Endothelial cell of umbilical vein (primary cell): ENCODE measurements around the gene CD200. TPM values are rescaled to one million over a fixed set of nuclear protein-coding genes. Genes with fewer than 3 reads are reported as not detected.

Experiments used
- BruUV-seq: library from RNA; stranded (reverse); fragments of 400-500 nt; replicated peaks from 2 replicates; lab custom pipeline; 2021; lab: Mats Ljungman, UMichigan
- CTCF ChIA-PET: fragments of 300-600, 350-600 bp; sonication (Branson Sonifier 250); formaldehyde crosslinking; loops from one replicate; lab custom pipeline; 2021; ENCODE audit warnings: antibody characterized with exemption, inconsistent platforms; lab: Charles Lee
- POLR2A ChIA-PET: fragments of 300-600, 350-600 bp; sonication (Branson Sonifier 250); formaldehyde crosslinking; loops from one replicate; lab custom pipeline; 2021; ENCODE audit warnings: antibody characterized with exemption, inconsistent platforms; lab: Charles Lee
- DNase-seq: peaks from one replicate; pipeline ENCODE4 v3.0.0-alpha.2; 2011; ENCODE audit warnings: low read depth, low spot score
- FAIRE-seq: peaks from 2 replicates; lab custom pipeline; 2011; peaks lifted over from hg19 to GRCh38; lab: Jason Lieb, UNC
- H2AFZ ChIP-seq: 2 replicates; pipeline ENCODE4 v1.6.0; 2012; ENCODE audit warnings: low read depth, low read length, control low read depth, inconsistent platforms
- H3K27ac ChIP-seq: 2 replicates; pipeline ENCODE4 v1.5.1; 2011; ENCODE audit warnings: low read depth, mild to moderate bottlenecking, control low read depth, low read length, moderate library complexity; ENCODE audit not compliant: insufficient read depth
- H3K27me3 ChIP-seq, 2 experiments: 2 replicates each; pipeline versions ENCODE4 v1.6.0 to v1.6.1; 2011; ENCODE audit warnings: low read length in 2 of 2, mixed read lengths in 1 of 2; ENCODE audit not compliant: control insufficient read depth in 2 of 2, insufficient read depth in 2 of 2
- H3K36me3 ChIP-seq, 2 experiments: 2 replicates in 1 of 2; 3 replicates in 1 of 2; pipeline ENCODE4 v1.5.1; 2011; ENCODE audit warnings: low read length in 2 of 2, mild to moderate bottlenecking in 1 of 2, moderate library complexity in 1 of 2; ENCODE audit not compliant: control insufficient read depth in 2 of 2, insufficient read depth in 2 of 2; ENCODE audit errors: extremely low read depth in 1 of 2
- H3K4me1 ChIP-seq: 3 replicates; pipeline ENCODE4 v1.5.1; 2011; ENCODE audit warnings: mild to moderate bottlenecking, low read length; ENCODE audit not compliant: control insufficient read depth, insufficient read depth; ENCODE audit errors: extremely low read depth
- H3K4me2 ChIP-seq: 2 replicates; pipeline ENCODE4 v1.6.1; 2011; ENCODE audit warnings: low read length, control low read depth, mixed read lengths; ENCODE audit not compliant: insufficient read depth
- H3K4me3 ChIP-seq, 3 experiments: fragments of 200-600 bp in 1 of 3; sonication (generic), shearing (Covaris generic) in 1 of 3; replicated peaks in 1 of 3; 2 replicates each; pipeline ENCODE4 v1.5.1; 2011 to 2016; ENCODE audit warnings: control low read depth in 3 of 3, low read length in 3 of 3, mild to moderate bottlenecking in 2 of 3, inconsistent platforms in 1 of 3, low read depth in 1 of 3, moderate library complexity in 1 of 3; ENCODE audit not compliant: insufficient read depth in 1 of 3
- H3K79me2 ChIP-seq: 2 replicates; pipeline ENCODE4 v1.6.0; 2012; ENCODE audit warnings: low read length, inconsistent platforms; ENCODE audit not compliant: control insufficient read depth, insufficient read depth
- H3K9ac ChIP-seq: replicated peaks from 2 replicates; pipeline ENCODE3; 2011; ENCODE audit warnings: low read length, control low read depth; ENCODE audit not compliant: insufficient read depth; ENCODE audit errors: extremely low read depth
- H3K9me1 ChIP-seq: replicated peaks from 3 replicates; pipeline ENCODE4 v1.6.0; 2011; ENCODE audit warnings: mild to moderate bottlenecking, low read length; ENCODE audit not compliant: control insufficient read depth, insufficient read depth; ENCODE audit errors: extremely low read depth
- H3K9me3 ChIP-seq: replicated peaks from 2 replicates; pipeline ENCODE4 v1.5.1; 2012; ENCODE audit warnings: low read length, inconsistent platforms; ENCODE audit not compliant: control insufficient read depth, insufficient read depth
- H4K20me1 ChIP-seq: replicated peaks from 2 replicates; pipeline ENCODE3; 2011; ENCODE audit warnings: mild to moderate bottlenecking, low read length; ENCODE audit not compliant: control insufficient read depth, insufficient read depth; ENCODE audit errors: extremely low read depth
- CTCF ChIP-seq, 2 donors: IDR thresholded peaks; 1 replicate in 1 of 2; 2 replicates in 1 of 2; pipeline ENCODE4 v1.5.1; 2011; ENCODE audit warnings: low read length in 2 of 2, mild to moderate bottlenecking in 2 of 2, moderate library complexity in 2 of 2, control low read depth in 1 of 2, inconsistent platforms in 1 of 2, low read depth in 1 of 2; ENCODE audit not compliant: insufficient read depth in 1 of 2; ENCODE audit errors: extremely low read depth in 1 of 2
- EZH2 ChIP-seq: IDR thresholded peaks from 2 replicates; pipeline ENCODE4 v1.6.1; 2012; ENCODE audit warnings: borderline replicate concordance, low read depth, mild to moderate bottlenecking, moderate library complexity, low read length, inconsistent platforms; ENCODE audit not compliant: severe bottlenecking
- FOS ChIP-seq: IDR thresholded peaks from 2 replicates; pipeline ENCODE4 v1.6.1; 2011; ENCODE audit warnings: mild to moderate bottlenecking, low read length, moderate library complexity, borderline replicate concordance; ENCODE audit not compliant: insufficient read depth
- GATA2 ChIP-seq: IDR thresholded peaks from 2 replicates; pipeline ENCODE4 v1.7.0; 2011; ENCODE audit warnings: low read depth, mild to moderate bottlenecking, moderate library complexity, mixed read lengths, low read length; ENCODE audit not compliant: insufficient read length, insufficient read depth
- JUN ChIP-seq: IDR thresholded peaks from 2 replicates; pipeline ENCODE4 v1.6.1; 2011; ENCODE audit warnings: borderline replicate concordance, low read depth; ENCODE audit not compliant: insufficient read length, insufficient read depth
- MAX ChIP-seq: IDR thresholded peaks from 2 replicates; pipeline ENCODE4 v1.6.1; 2011; ENCODE audit not compliant: insufficient read depth, insufficient read length
- MYC ChIP-seq: IDR thresholded peaks from one replicate; pipeline ENCODE4 v1.6.1; 2011; ENCODE audit warnings: mild to moderate bottlenecking, low read depth, low read length
- POLR2A ChIP-seq: IDR thresholded peaks from 2 replicates; pipeline ENCODE4 v1.6.1; 2012; ENCODE audit warnings: low read depth, mild to moderate bottlenecking, control low read depth, low read length
- POLR2AphosphoS5 ChIP-seq: IDR thresholded peaks from 2 replicates; pipeline ENCODE4 v1.6.1; 2012; ENCODE audit warnings: low read depth, mild to moderate bottlenecking, control low read depth, low read length, moderate library complexity; ENCODE audit not compliant: insufficient read depth
- dilution Hi-C: fragments of 300-500 bp; cut with MboI; formaldehyde crosslinking; loops from one replicate; pipeline ENCODE4 v1.15.0; 2019; ENCODE audit warnings: low sequenced_read_pairs; ENCODE audit not compliant: extremely low pct_ligation_motif_present
- intact Hi-C: fragments of 100-400 bp; cut with micrococcal nuclease; formaldehyde crosslinking; loops from one replicate; pipeline ENCODE4 v1.10.0; 2022
- polyA plus RNA-seq, 4 experiments: library from polyadenylated mRNA; depleted of rRNA in 3 of 4; stranded (reverse) in 3 of 4; unstranded in 1 of 4; fragments of >200 nt; gene quantifications; 2 replicates each; pipeline versions ENCODE4 v1.2.1 to v1.2.3, GENCODE V29; 2011 to 2012; ENCODE audit warnings: missing spikeins in 1 of 4
- total RNA-seq: library from RNA; stranded (reverse); gene quantifications from 2 replicates; pipeline ENCODE4 v1.2.3, GENCODE V29; 2021

CD200 gene
- total and polyA plus RNA-seq, 2 donors (not counting 3 experiments of a cell fraction or from before 2014, with no cell fraction given), result 8.1 to 8.2 TPM

- H3K27me3 ChIP-seq, result no peaks in the 10 kb centered on the region
- no peak overlapping the region for H3K9ac ChIP-seq
- no peaks in the 10 kb centered on the region for H3K9me1 ChIP-seq
- peaks cover 44% of the 10 kb centered on the region for H3K4me1 ChIP-seq
- H2AFZ ChIP-seq, result no peak overlapping the region
- no peak overlapping the region for H3K4me2 ChIP-seq
- H4K20me1 ChIP-seq, result no peaks in the 10 kb centered on the region
- H3K4me3 ChIP-seq, result no peak overlapping the region
- TF ChIP-seq FOS, result peak; percentile 52
- TF ChIP-seq CTCF (IDR thresholded peaks at IDR 0.05; ENCODE audit: extremely low read depth in 1 of 2, insufficient read depth in 1 of 2, low read depth in 1 of 2, low read length in 2 of 2), result no peak
- BruUV-seq, result no TSS peak
- H3K27ac ChIP-seq, result no peak overlapping the region
- dilution Hi-C loops (no loop called here), intact Hi-C loops (loop anchor here (2.0 kb wide), 1 partner anchor 22 kb away; the partner anchor contains the start of gene CD200)
- no peak for FAIRE-seq
- H3K9me3 ChIP-seq, result no peaks in the 10 kb centered on the region
- CTCF ChIA-PET, result no interaction called here
- POLR2A ChIA-PET, result no interaction called here
- H3K36me3 ChIP-seq, result no peaks in the 10 kb centered on the region
- no peaks in the 10 kb centered on the region for H3K79me2 ChIP-seq
- DNase-seq, result no peak
These were observed 22.3 kb downstream of the CD200 start for GRCh38 chr3:112355307-112355687.

- H3K27ac ChIP-seq, result no peak overlapping the region
- CTCF ChIA-PET, result no interaction called here
- POLR2A ChIA-PET, result no interaction called here
- DNase-seq (peak; percentile 39), FAIRE-seq (no peak)
- H3K9ac ChIP-seq, result no peak overlapping the region
- no peaks in the 10 kb centered on the region for H3K36me3 ChIP-seq
- no peaks in the 10 kb centered on the region for H3K9me1 ChIP-seq
- peak overlapping the region; percentile 2 for H2AFZ ChIP-seq
- no peaks in the 10 kb centered on the region for H3K9me3 ChIP-seq
- intact Hi-C loops (no loop called here), dilution Hi-C loops (no loop called here)
- H3K79me2 ChIP-seq, result no peaks in the 10 kb centered on the region
- H3K4me2 ChIP-seq, result peak overlapping the region; percentile 1
- no TSS peak for BruUV-seq
- peaks cover 18% of the 10 kb centered on the region for H3K4me1 ChIP-seq
- H3K27me3 ChIP-seq, result no peaks in the 10 kb centered on the region
- H3K4me3 ChIP-seq, result no peak overlapping the region
- H4K20me1 ChIP-seq, result no peaks in the 10 kb centered on the region
- TF ChIP-seq POLR2A (no peak), POLR2AphosphoS5 (no peak), EZH2 (no peak), CTCF (IDR thresholded peaks at IDR 0.05; ENCODE audit: extremely low read depth in 1 of 2, insufficient read depth in 1 of 2, low read depth in 1 of 2, low read length in 2 of 2) (no peak), MAX (no peak), JUN (no peak), GATA2 (no peak), FOS (no peak), MYC (no peak)
These were observed 25.2 kb downstream of the CD200 start for GRCh38 chr3:112357930-112358780.
